Smooth muscle cell of the umbilical artery (primary cell): Measurements from ENCODE around the gene PSMG2. TPM values are rescaled to one million over a fixed set of nuclear protein-coding genes. Genes with fewer than 3 reads are reported as not detected.

ENCODE experiments used
- total RNA-seq: library from RNA; depleted of rRNA; stranded (reverse); fragments of >200 nt; gene quantifications from 2 replicates; pipeline ENCODE4 v1.2.3, GENCODE V29; 2014

PSMG2 gene
- 40.9 and 45.1 TPM in 2 replicates for total RNA-seq

GRCh38 chr18:12702221-12703095 lies at the start of gene PSMG2, which contains the start of gene CEP76:
Gene PSMG2, plus strand, starts transcription at chr18:12703042. Its CDS starts 66 bp downstream, at chr18:12703108.
Gene CEP76, minus strand, starts transcription at chr18:12702723. Its CDS starts 175 bp downstream, at chr18:12702548.

DNA sequence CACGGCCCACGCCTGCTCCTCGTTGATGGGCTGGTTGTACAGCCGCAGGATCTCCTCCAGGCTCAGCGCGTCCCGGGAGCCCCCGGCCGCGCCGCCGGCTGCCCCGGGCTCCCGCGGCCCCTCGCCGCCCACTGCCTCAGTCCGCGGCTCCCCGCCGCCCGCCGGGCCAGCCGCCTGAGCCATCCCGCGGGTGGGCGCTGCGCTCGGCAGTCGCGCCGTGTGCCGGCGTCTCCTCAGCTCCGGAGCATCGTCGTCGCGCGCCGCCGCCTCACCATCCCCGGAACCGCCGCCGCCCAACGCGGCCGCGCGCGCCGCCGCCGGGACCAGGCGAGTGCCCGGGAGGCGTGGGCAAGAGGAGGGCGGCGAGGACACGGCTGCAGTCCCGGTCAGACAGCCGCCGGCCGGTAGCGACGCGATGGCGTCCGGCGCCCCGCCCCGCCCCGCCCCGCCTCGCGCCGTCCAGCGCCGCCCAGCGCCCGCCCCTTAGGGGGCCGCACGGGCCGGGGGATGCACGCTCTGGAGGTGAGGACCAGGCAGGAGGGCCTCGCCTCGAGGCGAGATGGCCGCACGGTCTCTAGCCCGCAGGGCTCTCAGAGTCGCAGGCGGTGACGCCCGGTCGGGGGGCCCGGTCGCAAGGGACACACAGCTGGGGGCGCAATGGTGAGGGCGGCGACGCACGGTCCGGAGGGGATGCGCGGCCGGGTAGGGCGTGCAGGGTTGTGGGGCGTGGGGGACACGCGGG lies 45.0 kb upstream of the PSMG2 start, which contains the start of gene SPIRE1:
SPIRE1 (minus strand) TSS at position 424 of the 742 bp plus-strand sequence; CDS start at position 183, 241 bp downstream.

Other genes starting within 250 kb of the PSMG2 start
- 26.4 and 34.0 TPM in 2 replicates for gene SPIRE1, start 44.9 kb upstream of the PSMG2 start, total RNA-seq
- 11.3 TPM in 2 replicates for gene CEP76, start 319 bp upstream of the PSMG2 start, total RNA-seq
- gene PTPN2, start 181.2 kb downstream of the PSMG2 start, total RNA-seq: 26.1 and 29.3 TPM in 2 replicates
- 39.5 and 84.5 TPM in 2 replicates for gene SEH1L, start 245.0 kb downstream of the PSMG2 start, total RNA-seq